ENCODE measurements around the gene KIF15.

DNA sequence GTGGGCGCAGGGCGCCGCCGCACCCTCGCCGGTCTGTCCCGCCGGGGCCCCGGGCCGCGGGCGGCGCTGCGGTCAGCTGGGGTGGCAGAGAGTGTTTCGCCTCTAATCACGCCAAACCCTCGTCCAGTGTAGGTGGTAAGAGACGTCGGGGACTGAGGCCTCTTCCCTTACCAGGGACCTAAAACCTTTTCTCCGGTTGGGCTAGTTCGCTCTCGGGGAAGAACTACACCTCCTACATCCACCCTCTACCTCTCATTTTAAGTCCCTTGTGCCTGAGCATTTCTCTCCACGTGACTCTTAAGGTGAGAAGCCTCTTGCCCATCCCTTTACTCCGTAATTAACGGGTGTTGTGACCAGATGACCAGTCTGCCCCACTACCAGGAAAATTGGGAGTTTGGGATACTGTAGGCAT is 100.6 kb downstream of the KIF15 start:
- TF ChIP-seq, protein P1, sequence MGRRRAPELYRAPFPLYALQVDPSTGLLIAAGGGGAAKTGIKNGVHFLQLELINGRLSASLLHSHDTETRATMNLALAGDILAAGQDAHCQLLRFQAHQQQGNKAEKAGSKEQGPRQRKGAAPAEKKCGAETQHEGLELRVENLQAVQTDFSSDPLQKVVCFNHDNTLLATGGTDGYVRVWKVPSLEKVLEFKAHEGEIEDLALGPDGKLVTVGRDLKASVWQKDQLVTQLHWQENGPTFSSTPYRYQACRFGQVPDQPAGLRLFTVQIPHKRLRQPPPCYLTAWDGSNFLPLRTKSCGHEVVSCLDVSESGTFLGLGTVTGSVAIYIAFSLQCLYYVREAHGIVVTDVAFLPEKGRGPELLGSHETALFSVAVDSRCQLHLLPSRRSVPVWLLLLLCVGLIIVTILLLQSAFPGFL (CRISPR knock-in tag; IDR thresholded peaks at IDR 0.05; ENCODE audit: borderline replicate concordance), result no peak
- no peak for TF ChIP-seq RELA (CRISPR knock-in tag; IDR thresholded peaks at IDR 0.05; ENCODE audit: borderline replicate concordance)
- TF ChIP-seq, protein P2, sequence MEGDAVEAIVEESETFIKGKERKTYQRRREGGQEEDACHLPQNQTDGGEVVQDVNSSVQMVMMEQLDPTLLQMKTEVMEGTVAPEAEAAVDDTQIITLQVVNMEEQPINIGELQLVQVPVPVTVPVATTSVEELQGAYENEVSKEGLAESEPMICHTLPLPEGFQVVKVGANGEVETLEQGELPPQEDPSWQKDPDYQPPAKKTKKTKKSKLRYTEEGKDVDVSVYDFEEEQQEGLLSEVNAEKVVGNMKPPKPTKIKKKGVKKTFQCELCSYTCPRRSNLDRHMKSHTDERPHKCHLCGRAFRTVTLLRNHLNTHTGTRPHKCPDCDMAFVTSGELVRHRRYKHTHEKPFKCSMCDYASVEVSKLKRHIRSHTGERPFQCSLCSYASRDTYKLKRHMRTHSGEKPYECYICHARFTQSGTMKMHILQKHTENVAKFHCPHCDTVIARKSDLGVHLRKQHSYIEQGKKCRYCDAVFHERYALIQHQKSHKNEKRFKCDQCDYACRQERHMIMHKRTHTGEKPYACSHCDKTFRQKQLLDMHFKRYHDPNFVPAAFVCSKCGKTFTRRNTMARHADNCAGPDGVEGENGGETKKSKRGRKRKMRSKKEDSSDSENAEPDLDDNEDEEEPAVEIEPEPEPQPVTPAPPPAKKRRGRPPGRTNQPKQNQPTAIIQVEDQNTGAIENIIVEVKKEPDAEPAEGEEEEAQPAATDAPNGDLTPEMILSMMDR (IDR thresholded peaks at IDR 0.05), result no peak
- no peak for TF ChIP-seq ZNF317 (CRISPR knock-in tag; IDR thresholded peaks at IDR 0.05; ENCODE audit: borderline replicate concordance, low read depth)

Measured in WTC11 (cell line).